Neural cell (in vitro differentiated cells): ENCODE measurements around the gene TMEM14B. TPM values are rescaled to one million over a fixed set of nuclear protein-coding genes. Genes with fewer than 3 reads are reported as not detected.
"Not testable (repeated sequence)": the region's sequence is repeated elsewhere in the genome, so short reads cannot be mapped to it uniquely, and the experiment has no call there.

Experiments
- H2AFZ ChIP-seq: fragments of 200-600, 300-800 bp; sonication (generic), shearing (Covaris generic); 2 replicates; pipeline ENCODE4 v1.6.0; 2014; ENCODE audit warnings: low read depth, mild to moderate bottlenecking, antibody characterized with exemption, low read length, moderate library complexity
- H3F3A ChIP-seq: fragments of 200-600 bp; shearing (Covaris generic); 2 replicates; pipeline ENCODE4 v1.6.1; 2016; ENCODE audit warnings: mild to moderate bottlenecking, moderate library complexity, mixed read lengths, antibody characterized with exemption, low read length; ENCODE audit not compliant: insufficient read depth, poor library complexity, severe bottlenecking
- H3K27ac ChIP-seq: fragments of 200-600, 300-800 bp; sonication (generic), shearing (Covaris generic); 2 replicates; pipeline ENCODE4 v1.5.1; 2014; ENCODE audit warnings: mild to moderate bottlenecking, low read length, moderate library complexity
- H3K27me3 ChIP-seq: fragments of 300-800, 200-600 bp; sonication (generic), shearing (Covaris generic); 2 replicates; pipeline ENCODE4 v1.6.0; 2014; ENCODE audit warnings: mild to moderate bottlenecking, low read depth, low read length, moderate library complexity; ENCODE audit not compliant: insufficient read depth
- H3K36me3 ChIP-seq: fragments of 300-800, 200-600 bp; sonication (generic), shearing (Covaris generic); 2 replicates; pipeline ENCODE4 v1.5.1; 2014; ENCODE audit warnings: mild to moderate bottlenecking, antibody characterized with exemption, low read length, moderate library complexity; ENCODE audit not compliant: insufficient read depth
- H3K4me2 ChIP-seq: fragments of 300-800, 200-600 bp; sonication (generic), shearing (Covaris generic); 2 replicates; pipeline ENCODE4 v1.6.0; 2014; ENCODE audit warnings: mild to moderate bottlenecking, low read length
- H3K4me3 ChIP-seq: fragments of 300-800, 200-600 bp; sonication (generic), shearing (Covaris generic); 2 replicates; pipeline ENCODE4 v1.5.1; 2014; ENCODE audit warnings: mild to moderate bottlenecking, low read length, moderate library complexity
- H3K79me2 ChIP-seq: fragments of 200-600 bp; shearing (Covaris generic); replicated peaks from 2 replicates; pipeline ENCODE4 v1.6.0; 2014; ENCODE audit warnings: mild to moderate bottlenecking, low read length, moderate library complexity; ENCODE audit not compliant: insufficient read depth
- H3K9ac ChIP-seq: fragments of 300-800, 200-600 bp; sonication (generic), shearing (Covaris generic); 2 replicates; pipeline ENCODE4 v1.6.1; 2016; ENCODE audit warnings: mild to moderate bottlenecking, low read length, mixed read lengths
- H3K9me2 ChIP-seq: fragments of 200-600 bp; shearing (Covaris generic); 2 replicates; pipeline ENCODE4 v1.6.1; 2016; ENCODE audit warnings: mild to moderate bottlenecking, low read length, mixed read lengths; ENCODE audit not compliant: insufficient read depth
- H3K9me3 ChIP-seq: fragments of 200-600, 300-800 bp; sonication (generic), shearing (Covaris generic); 2 replicates; pipeline ENCODE4 v1.6.1; 2016; ENCODE audit warnings: mild to moderate bottlenecking, mixed run types, low read length, moderate library complexity, mixed read lengths
- H4K20me1 ChIP-seq: fragments of 200-600 bp; shearing (Covaris generic); 2 replicates; pipeline ENCODE4 v1.6.1; 2016; ENCODE audit warnings: mild to moderate bottlenecking, mixed run types; ENCODE audit not compliant: insufficient read depth
- CTCF ChIP-seq: fragments of 450-650 bp; IDR thresholded peaks from 2 replicates; pipeline ENCODE4 v1.5.1; 2014; ENCODE audit warnings: antibody characterized with exemption, mild to moderate bottlenecking, moderate library complexity; ENCODE audit not compliant: poor library complexity, severe bottlenecking
- EP300 ChIP-seq: fragments of 450-650 bp; conservative IDR thresholded peaks from 2 replicates; pipeline ENCODE4 v1.6.1; 2014; ENCODE audit warnings: antibody characterized with exemption, mild to moderate bottlenecking, moderate library complexity; ENCODE audit not compliant: poor library complexity, severe bottlenecking
- EZH2 ChIP-seq: fragments of 200-600, 300-800 bp; shearing (Covaris generic), sonication (generic); IDR thresholded peaks from 2 replicates; pipeline ENCODE4 v1.6.1; 2014; ENCODE audit warnings: antibody characterized with exemption, low read length, borderline replicate concordance, mild to moderate bottlenecking; ENCODE audit not compliant: insufficient read depth, poor library complexity, severe bottlenecking
- MXI1 ChIP-seq: fragments of 450-650 bp; conservative IDR thresholded peaks from 2 replicates; pipeline ENCODE4 v1.6.1; 2014; ENCODE audit warnings: antibody characterized with exemption, mild to moderate bottlenecking; ENCODE audit not compliant: poor library complexity, severe bottlenecking
- POLR2AphosphoS5 ChIP-seq: IDR thresholded peaks from 2 replicates; pipeline ENCODE4 v1.6.1; 2012
- RAD21 ChIP-seq: fragments of 450-650 bp; conservative IDR thresholded peaks from 2 replicates; pipeline ENCODE4 v1.6.1; 2014; ENCODE audit warnings: antibody characterized with exemption, mild to moderate bottlenecking, moderate library complexity
- REST ChIP-seq: IDR thresholded peaks from 2 replicates; pipeline ENCODE4 v1.6.1; 2012; ENCODE audit warnings: borderline replicate concordance
- SMC3 ChIP-seq: fragments of 450-650 bp; conservative IDR thresholded peaks from 2 replicates; pipeline ENCODE4 v1.6.1; 2014; ENCODE audit warnings: antibody characterized with exemption, mild to moderate bottlenecking, moderate library complexity; ENCODE audit not compliant: poor library complexity
- TAF1 ChIP-seq: IDR thresholded peaks from 2 replicates; pipeline ENCODE4 v1.6.1; 2012; ENCODE audit warnings: low read depth
- polyA plus RNA-seq: library from polyadenylated mRNA; depleted of rRNA; stranded (reverse); fragments of >200 nt; gene quantifications from 2 replicates; pipeline ENCODE4 v1.2.3, GENCODE V29; 2014

Gene TMEM14B
- polyA plus RNA-seq, 1 donor from 2014 or later = 182 TPM

- H3K9me3 ChIP-seq, H2AFZ ChIP-seq, H3K4me2 ChIP-seq, H3K9me2 ChIP-seq, H3K27ac ChIP-seq, H3F3A ChIP-seq, H4K20me1 ChIP-seq, H3K4me3 ChIP-seq, H3K9ac ChIP-seq, H3K27me3 ChIP-seq: not testable (repeated sequence)
- peaks cover 19% of the 10 kb centered on the region for H3K79me2 ChIP-seq
- peaks cover 13% of the 10 kb centered on the region for H3K36me3 ChIP-seq
Measured at GRCh38 chr6:10751757-10752156, 4.2 kb downstream of the TMEM14B start.

DNA sequence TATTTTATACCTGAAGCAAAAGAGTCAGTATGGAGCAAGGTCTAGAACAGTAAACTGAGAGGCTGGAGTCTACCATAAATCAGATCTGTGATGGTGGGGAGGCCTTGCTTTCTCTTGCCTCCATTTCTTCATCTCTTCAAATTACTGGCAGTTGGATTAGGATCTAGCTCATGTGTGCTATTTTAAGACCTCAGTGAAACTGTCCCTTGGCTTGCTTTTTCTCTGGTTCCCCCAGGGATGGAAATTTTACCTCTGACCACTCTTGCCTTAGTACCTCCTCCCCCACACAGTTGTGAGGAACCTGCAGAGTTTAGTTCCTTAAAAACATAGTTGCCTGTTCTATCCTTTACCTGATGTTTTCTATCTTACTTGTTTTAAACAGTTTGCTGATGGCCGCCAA is 8.5 kb downstream of the TMEM14B start:
- Histone ChIP-seq H3K4me3 (no peak overlapping the region), H3K79me2 (no peaks in the 10 kb centered on the region), H3F3A (no peaks in the 10 kb centered on the region), H3K4me2 (no peak overlapping the region), H3K9me2 (no peaks in the 10 kb centered on the region), H3K27ac (no peak overlapping the region), H2AFZ (no peak overlapping the region), H4K20me1 (no peaks in the 10 kb centered on the region), H3K27me3 (no peaks in the 10 kb centered on the region), H3K9ac (no peak overlapping the region), H3K9me3 (no peaks in the 10 kb centered on the region), H3K36me3 (peaks cover 13% of the 10 kb centered on the region)
- TF ChIP-seq TAF1 = no peak
- no peak for TF ChIP-seq RAD21
- no peak for TF ChIP-seq MXI1
- no peak for TF ChIP-seq SMC3
- no peak for TF ChIP-seq POLR2AphosphoS5
- TF ChIP-seq EP300 = no peak
- no peak for TF ChIP-seq EZH2

DNA sequence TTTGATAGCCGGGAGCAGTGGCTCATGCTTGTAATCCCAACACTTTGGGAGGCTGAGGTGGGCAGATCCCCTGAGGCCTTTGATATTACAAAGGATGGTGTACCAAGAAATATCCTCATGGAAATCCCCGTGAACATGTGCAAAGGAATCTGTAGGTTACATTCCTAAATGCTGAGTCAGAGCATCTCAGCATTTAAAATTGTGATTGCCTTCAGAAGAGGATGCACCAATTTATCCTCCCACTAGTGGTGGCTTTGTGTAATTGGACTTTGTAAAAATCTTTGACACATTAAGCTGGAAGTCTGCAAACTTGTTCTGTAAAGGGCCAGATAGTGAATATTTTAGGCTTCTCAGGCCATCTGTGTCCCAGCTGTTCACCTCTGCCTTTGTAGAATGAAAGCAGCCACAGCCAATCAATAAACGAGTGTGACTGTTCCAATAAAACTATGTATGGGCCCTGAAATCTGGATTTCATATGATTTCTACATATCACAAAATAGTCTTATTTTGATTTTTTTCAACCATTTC is 11.8 kb downstream of the TMEM14B start:
- Histone ChIP-seq H3K79me2 (no peaks in the 10 kb centered on the region), H3K4me3 (no peak overlapping the region), H3K4me2 (no peak overlapping the region), H3K9ac (no peak overlapping the region), H3K9me2 (no peaks in the 10 kb centered on the region), H2AFZ (no peak overlapping the region), H3K9me3 (no peaks in the 10 kb centered on the region), H3K27me3 (no peaks in the 10 kb centered on the region), H3K27ac (no peak overlapping the region), H4K20me1 (no peaks in the 10 kb centered on the region), H3K36me3 (peaks cover 11% of the 10 kb centered on the region), H3F3A (no peaks in the 10 kb centered on the region)
- no peak for TF ChIP-seq POLR2AphosphoS5
- TF ChIP-seq RAD21 = no peak
- TF ChIP-seq SMC3 = no peak
- TF ChIP-seq MXI1 = no peak
- peak; percentile 39 for TF ChIP-seq CTCF
- no peak for TF ChIP-seq EZH2
- TF ChIP-seq REST = no peak
- TF ChIP-seq TAF1 = no peak
